SK-N-SH treated with all-trans-retinoic acid at 6 μM for 48 hours (cell line): ENCODE data around the gene CCAR1.

Experiments
- ARNTL ChIP-seq: fragments of 450-650 bp; formaldehyde crosslinking; IDR thresholded peaks from 2 replicates; pipeline ENCODE4 v1.5.0; 2020; ENCODE audit warnings: low read depth, mild to moderate bottlenecking, moderate library complexity, borderline replicate concordance
- ESRRG ChIP-seq: fragments of 250-450 bp; sonication (Bioruptor Pico); IDR thresholded peaks from 2 replicates; pipeline ENCODE4 v1.6.1; 2021; ENCODE audit warnings: mild to moderate bottlenecking
- OSR1 ChIP-seq: fragments of 250-450 bp; sonication (Bioruptor Pico); IDR thresholded peaks from 2 replicates; pipeline ENCODE4 v1.8.0; 2022; ENCODE audit warnings: moderate library complexity, mild to moderate bottlenecking, inconsistent platforms
- RARB ChIP-seq: fragments of 250-450 bp; sonication (Bioruptor Pico); IDR thresholded peaks from 2 replicates; pipeline ENCODE4 v1.8.0; 2021; ENCODE audit warnings: mild to moderate bottlenecking, moderate library complexity
- SNAI2 ChIP-seq: fragments of 250-450 bp; sonication (Bioruptor Pico); IDR thresholded peaks from 2 replicates; pipeline ENCODE4 v1.5.0; 2020; ENCODE audit warnings: mild to moderate bottlenecking, moderate library complexity
- ZFP3 ChIP-seq: fragments of 250-450 bp; sonication (Bioruptor Pico); IDR thresholded peaks from 2 replicates; pipeline ENCODE4 v1.5.0; 2020; ENCODE audit warnings: mild to moderate bottlenecking, moderate library complexity
- ZFP30 ChIP-seq: fragments of 450-650 bp; formaldehyde crosslinking; IDR thresholded peaks from 2 replicates; pipeline ENCODE4 v1.5.0; 2022; ENCODE audit warnings: mild to moderate bottlenecking, moderate library complexity
- ZNF565 ChIP-seq: fragments of 450-650 bp; formaldehyde crosslinking; conservative IDR thresholded peaks from 2 replicates; pipeline ENCODE4 v1.5.0; 2020; ENCODE audit warnings: low read depth, mild to moderate bottlenecking, moderate library complexity
- ZNF8 ChIP-seq: fragments of 450-650 bp; formaldehyde crosslinking; IDR thresholded peaks from 2 replicates; pipeline ENCODE4 v1.5.0; 2020; ENCODE audit warnings: mild to moderate bottlenecking, moderate library complexity
- TF ChIP-seq, protein P1 (sequence below): fragments of 250-450 bp; sonication (Bioruptor Pico); IDR thresholded peaks from 2 replicates; pipeline ENCODE4 v1.5.1; 2020; ENCODE audit warnings: low read depth, mild to moderate bottlenecking, moderate library complexity
- TF ChIP-seq, protein P2 (sequence below): fragments of 250-450 bp; sonication (Bioruptor Pico); IDR thresholded peaks from 2 replicates; pipeline ENCODE4 v1.8.0; 2020; ENCODE audit warnings: mild to moderate bottlenecking, moderate library complexity, borderline replicate concordance

GRCh38 chr10:68837626-68838322 lies 116.7 kb downstream of the CCAR1 start:
- TF ChIP-seq ZFP3 (CRISPR knock-in tag) (no peak), ZNF565 (CRISPR knock-in tag) (no peak), ESRRG (CRISPR knock-in tag) (no peak), OSR1 (CRISPR knock-in tag) (no peak), RARB (CRISPR knock-in tag) (no peak), ZNF8 (CRISPR knock-in tag) (no peak), ARNTL (CRISPR knock-in tag) (no peak), ZFP30 (CRISPR knock-in tag) (no peak), SNAI2 (CRISPR knock-in tag) (no peak)
- TF ChIP-seq, protein P1, sequence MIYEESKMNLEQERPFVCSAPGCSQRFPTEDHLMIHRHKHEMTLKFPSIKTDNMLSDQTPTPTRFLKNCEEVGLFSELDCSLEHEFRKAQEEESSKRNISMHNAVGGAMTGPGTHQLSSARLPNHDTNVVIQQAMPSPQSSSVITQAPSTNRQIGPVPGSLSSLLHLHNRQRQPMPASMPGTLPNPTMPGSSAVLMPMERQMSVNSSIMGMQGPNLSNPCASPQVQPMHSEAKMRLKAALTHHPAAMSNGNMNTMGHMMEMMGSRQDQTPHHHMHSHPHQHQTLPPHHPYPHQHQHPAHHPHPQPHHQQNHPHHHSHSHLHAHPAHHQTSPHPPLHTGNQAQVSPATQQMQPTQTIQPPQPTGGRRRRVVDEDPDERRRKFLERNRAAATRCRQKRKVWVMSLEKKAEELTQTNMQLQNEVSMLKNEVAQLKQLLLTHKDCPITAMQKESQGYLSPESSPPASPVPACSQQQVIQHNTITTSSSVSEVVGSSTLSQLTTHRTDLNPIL (CRISPR knock-in tag): no peak
- TF ChIP-seq, protein P2, sequence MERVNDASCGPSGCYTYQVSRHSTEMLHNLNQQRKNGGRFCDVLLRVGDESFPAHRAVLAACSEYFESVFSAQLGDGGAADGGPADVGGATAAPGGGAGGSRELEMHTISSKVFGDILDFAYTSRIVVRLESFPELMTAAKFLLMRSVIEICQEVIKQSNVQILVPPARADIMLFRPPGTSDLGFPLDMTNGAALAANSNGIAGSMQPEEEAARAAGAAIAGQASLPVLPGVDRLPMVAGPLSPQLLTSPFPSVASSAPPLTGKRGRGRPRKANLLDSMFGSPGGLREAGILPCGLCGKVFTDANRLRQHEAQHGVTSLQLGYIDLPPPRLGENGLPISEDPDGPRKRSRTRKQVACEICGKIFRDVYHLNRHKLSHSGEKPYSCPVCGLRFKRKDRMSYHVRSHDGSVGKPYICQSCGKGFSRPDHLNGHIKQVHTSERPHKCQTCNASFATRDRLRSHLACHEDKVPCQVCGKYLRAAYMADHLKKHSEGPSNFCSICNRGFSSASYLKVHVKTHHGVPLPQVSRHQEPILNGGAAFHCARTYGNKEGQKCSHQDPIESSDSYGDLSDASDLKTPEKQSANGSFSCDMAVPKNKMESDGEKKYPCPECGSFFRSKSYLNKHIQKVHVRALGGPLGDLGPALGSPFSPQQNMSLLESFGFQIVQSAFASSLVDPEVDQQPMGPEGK (CRISPR knock-in tag): no peak
